Transverse colon (tissue), 4 donors: ENCODE measurements around the gene E2F2. TPM values are rescaled to one million over a fixed set of nuclear protein-coding genes. Genes with fewer than 3 reads are reported as not detected.

Source experiments
- DNase-seq: peaks from one replicate; pipeline ENCODE4 v3.0.0-alpha.2; 2019
- H3K27ac ChIP-seq, 4 donors: fragments of 200-600 bp; sonication (generic); 2 replicates each; pipeline ENCODE4 v1.5.1; 2016 to 2018; ENCODE audit warnings: inconsistent platforms in 4 of 4
- H3K27me3 ChIP-seq: fragments of 200-600 bp; sonication (generic); 2 replicates; pipeline ENCODE4 v1.5.1; 2017; ENCODE audit warnings: inconsistent platforms
- H3K36me3 ChIP-seq, 4 donors: fragments of 200-600 bp; sonication (generic); 2 replicates each; pipeline ENCODE4 v1.5.1; 2017 to 2019; ENCODE audit warnings: inconsistent platforms in 4 of 4
- H3K4me1 ChIP-seq, 4 donors: fragments of 200-600 bp; sonication (generic); 2 replicates each; pipeline ENCODE4 v1.5.1; 2017 to 2020; ENCODE audit warnings: inconsistent platforms in 4 of 4
- H3K4me3 ChIP-seq, 4 donors: fragments of 200-600 bp; sonication (generic); 1 replicate in 1 of 4; 2 replicates in 3 of 4; pipeline versions ENCODE4 v1.5.1 to v1.6.1; 2017 to 2019; ENCODE audit warnings: inconsistent platforms in 4 of 4
- H3K9me3 ChIP-seq, 2 donors: fragments of 200-600 bp; sonication (generic); 2 replicates each; pipeline ENCODE4 v1.5.1; 2017 to 2019; ENCODE audit warnings: inconsistent platforms in 2 of 2
- CTCF ChIP-seq, 5 experiments: fragments of 200-600 bp in 3 of 5; fragments of 450-650 bp in 2 of 5; sonication (generic) in 3 of 5; IDR thresholded peaks; 1 replicate in 2 of 5; 2 replicates in 3 of 5; pipeline ENCODE4 v1.5.1; 2016 to 2017; ENCODE audit warnings: antibody characterized with exemption in 5 of 5, inconsistent platforms in 3 of 5, mild to moderate bottlenecking in 2 of 5, moderate library complexity in 1 of 5
- EP300 ChIP-seq: sonication (generic); formaldehyde crosslinking; IDR thresholded peaks from one replicate; pipeline ENCODE4 v1.6.1; 2017; ENCODE audit warnings: antibody characterized with exemption, low read depth
- POLR2A ChIP-seq: fragments of 450-650 bp; IDR thresholded peaks from one replicate; pipeline ENCODE4 v1.6.1; 2016; ENCODE audit warnings: antibody characterized with exemption, mild to moderate bottlenecking, moderate library complexity
- POLR2AphosphoS5 ChIP-seq, 3 donors: sonication (generic); formaldehyde crosslinking; IDR thresholded peaks; one replicate each; pipeline ENCODE4 v1.6.1; 2016; ENCODE audit warnings: antibody characterized with exemption in 3 of 3
- WGBS, 2 donors: methylation state at CpG; one replicate each; pipeline ENCODE4 v1.1.5; 2018; ENCODE audit warnings: low coverage in 1 of 2; 5-methylcytosine and 5-hydroxymethylcytosine counted together
- in situ Hi-C, 4 donors: fragments of 200-750 bp; cut with MboI; loops; one replicate each; pipeline versions ENCODE4 v1.15.0 to v1.15.1; 2017; ENCODE audit warnings: low sequenced_read_pairs in 3 of 4, low pct_ligation_motif_present in 1 of 4, low pct_unique_long_range_greater_than_20kb in 1 of 4
- intact Hi-C: fragments of 100-400 bp; cut with DNase I; formaldehyde crosslinking; loops from one replicate; pipeline ENCODE4 v1.15.1; 2023; ENCODE audit warnings: low total_unique reads
- total RNA-seq, 4 donors: library from RNA; depleted of rRNA; stranded (reverse); fragments of >200 nt; gene quantifications; one replicate each; pipeline ENCODE4 v1.1.0, GENCODE V29; 2016

E2F2 gene
- total RNA-seq, 4 donors from 2014 or later = 6.7 to 11.6 (median 8.9) TPM

DNA sequence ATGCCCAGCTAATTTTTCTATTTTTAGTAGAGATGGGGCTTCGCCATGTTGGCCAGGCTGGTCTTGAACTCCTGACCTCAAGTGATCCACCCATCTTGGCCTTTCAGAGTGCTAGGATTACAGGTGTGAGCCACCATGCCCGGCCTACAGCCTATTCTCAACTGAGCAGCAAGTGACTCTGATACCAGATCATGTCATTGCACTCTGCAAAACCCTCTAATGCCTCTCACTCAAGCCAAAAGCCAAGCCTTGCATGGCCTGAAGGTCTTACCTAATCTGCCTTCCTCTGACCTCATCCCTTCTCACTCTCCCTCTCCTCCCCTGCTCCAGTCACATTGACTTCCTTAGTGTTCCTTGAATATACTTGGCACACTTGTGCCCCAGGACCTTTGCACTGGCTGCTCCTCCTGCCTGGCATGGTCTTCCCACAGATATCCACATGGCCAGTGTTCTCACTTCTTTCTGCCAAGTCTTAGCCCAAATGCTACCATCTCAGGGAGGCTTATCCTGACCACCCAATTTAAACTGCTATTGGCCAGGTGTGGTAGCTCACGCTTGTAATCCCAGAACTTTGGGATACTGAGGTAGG lies 38.8 kb downstream of the E2F2 start:
- H3K27ac ChIP-seq = no peak overlapping the region
- in situ Hi-C loops (no loop called here), intact Hi-C loops (no loop called here)
- H3K27me3 ChIP-seq = peaks cover 4% of the 10 kb centered on the region
- no peak overlapping the region for H3K4me3 ChIP-seq
- H3K4me1 ChIP-seq = peaks cover 0 to 1% (median 0%) of the 10 kb centered on the region in 4 donors
- DNase-seq = no peak
- H3K36me3 ChIP-seq = no peaks in the 10 kb centered on the region
- 83 to 85% methylated on average over 1 to 3 of the region's 3 CpGs for WGBS, 2 donors
- H3K9me3 ChIP-seq = no peaks in the 10 kb centered on the region
- no peak for TF ChIP-seq POLR2AphosphoS5 (IDR thresholded peaks at IDR 0.05)
- TF ChIP-seq POLR2A = no peak
- no peak for TF ChIP-seq EP300
- TF ChIP-seq CTCF (IDR thresholded peaks at IDR 0.05) = no peak

DNA sequence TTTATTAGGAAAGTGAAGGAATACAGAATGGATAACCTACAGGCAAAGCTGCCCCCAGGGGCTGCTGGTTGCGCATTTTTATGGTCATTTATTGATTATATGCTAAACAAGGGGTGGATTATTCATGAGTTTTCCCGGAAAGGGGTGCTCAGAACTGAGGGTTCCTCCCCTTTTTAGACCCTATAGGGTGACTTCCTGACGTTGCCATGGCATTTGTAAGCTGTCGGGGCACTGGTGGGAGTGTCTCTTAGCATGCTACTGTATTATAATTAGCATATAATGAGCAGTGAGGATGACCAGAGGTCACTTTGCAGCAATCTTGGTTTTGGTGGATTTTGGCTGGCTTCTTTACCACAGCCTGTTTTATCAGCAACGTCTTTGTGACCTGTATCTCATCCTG lies 41.2 kb downstream of the E2F2 start:
- intact Hi-C loops (no loop called here), in situ Hi-C loops (loop anchor here in 2 of 4 donors (5.0 to 10.0 kb wide), 2 partner anchors 45 to 52 kb away; partner anchors contain the start of gene E2F2 (in 1 of the 2))
- H3K36me3 ChIP-seq = no peaks in the 10 kb centered on the region
- 43 to 58% methylated on average over 5 of the region's 5 CpGs for WGBS, 2 donors
- DNase-seq = no peak
- H3K4me3 ChIP-seq = no peak overlapping the region
- H3K4me1 ChIP-seq = peaks cover 0 to 5% (median 3%) of the 10 kb centered on the region in 4 donors
- no peak overlapping the region for H3K27ac ChIP-seq
- H3K27me3 ChIP-seq = peaks cover 4% of the 10 kb centered on the region
- H3K9me3 ChIP-seq = no peaks in the 10 kb centered on the region
- no peak for TF ChIP-seq POLR2AphosphoS5 (IDR thresholded peaks at IDR 0.05)
- no peak for TF ChIP-seq POLR2A
- TF ChIP-seq EP300 = no peak
- TF ChIP-seq CTCF (IDR thresholded peaks at IDR 0.05) = no peak

DNA sequence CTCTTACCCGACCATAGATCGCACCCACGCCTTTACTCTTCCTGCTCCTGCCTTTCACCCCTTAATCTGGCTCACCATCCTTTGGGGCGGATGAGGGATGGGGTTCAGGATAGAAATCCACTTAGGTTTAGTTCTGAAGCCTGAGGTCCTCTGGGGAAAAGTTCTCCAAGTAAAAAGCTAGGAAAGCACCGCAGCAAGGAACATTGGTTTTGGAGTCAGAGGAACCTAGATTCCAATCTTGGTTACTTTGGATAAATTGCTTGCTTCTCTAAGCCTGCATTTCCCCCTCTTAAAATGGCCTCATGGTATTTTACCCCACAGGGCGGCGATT lies 46.1 kb downstream of the E2F2 start:
- in situ Hi-C loops (loop anchor here in 2 of 4 donors (5.0 to 10.0 kb wide), 2 partner anchors 50 to 57 kb away; partner anchors contain the start of gene E2F2 (in 1 of the 2)), intact Hi-C loops (no loop called here)
- TF ChIP-seq CTCF (IDR thresholded peaks at IDR 0.05) (no peak), POLR2A (no peak), POLR2AphosphoS5 (IDR thresholded peaks at IDR 0.05) (no peak), EP300 (no peak)
- peaks cover 4% of the 10 kb centered on the region for H3K27me3 ChIP-seq
- H3K4me1 ChIP-seq = peaks cover 0 to 20% (median 15%) of the 10 kb centered on the region in 4 donors
- no peaks in the 10 kb centered on the region for H3K9me3 ChIP-seq
- 52 to 97% methylated on average over 3 to 7 of the region's 7 CpGs for WGBS, 2 donors
- H3K27ac ChIP-seq = peak overlapping the region; percentile 89 to 95 (median 93)
- no peaks in the 10 kb centered on the region for H3K36me3 ChIP-seq
- peak overlapping the region in 1 of 4 donors; percentile 81 for H3K4me3 ChIP-seq
- DNase-seq = no peak

- Histone ChIP-seq H3K9me3 (no peaks in the 10 kb centered on the region), H3K4me3 (peak overlapping the region; percentile 33 to 92 (median 80)), H3K4me1 (peaks cover 0 to 20% (median 16%) of the 10 kb centered on the region in 4 donors), H3K27me3 (no peaks in the 10 kb centered on the region), H3K36me3 (no peaks in the 10 kb centered on the region), H3K27ac (peak overlapping the region; percentile 89 to 95 (median 93))
- intact Hi-C loops = no loop called here
- TF ChIP-seq POLR2AphosphoS5 (IDR thresholded peaks at IDR 0.05) (peak in 1 of 3 donors; percentile 19), EP300 (no peak), POLR2A (peak; percentile 28)
- peak; percentile 95 for DNase-seq
- WGBS, 2 donors = 0 to 10% methylated on average over 10 to 23 of the region's 54 CpGs
- in situ Hi-C loops = loop anchor here in 2 of 4 donors (5.0 to 10.0 kb wide), 2 partner anchors 50 to 58 kb away; partner anchors contain the start of gene E2F2 (in 1 of the 2)
These were observed 46.6 kb downstream of the E2F2 start for GRCh38 chr1:23484253-23485001.
